GM21737 (cell line): ENCODE data around the gene ARFGEF3.
"Not testable (repeated sequence)": the region's sequence is repeated elsewhere in the genome, so short reads cannot be mapped to it uniquely, and the experiment has no call there.

Experiments used
- ATAC-seq: cut with Tn5 transposase; IDR thresholded peaks from one replicate; pipeline ENCODE4 v1.9.1; 2021; ENCODE audit warnings: mild to moderate bottlenecking, moderate library complexity; ENCODE audit not compliant: unreplicated experiment

Gene ARFGEF3, protein sequence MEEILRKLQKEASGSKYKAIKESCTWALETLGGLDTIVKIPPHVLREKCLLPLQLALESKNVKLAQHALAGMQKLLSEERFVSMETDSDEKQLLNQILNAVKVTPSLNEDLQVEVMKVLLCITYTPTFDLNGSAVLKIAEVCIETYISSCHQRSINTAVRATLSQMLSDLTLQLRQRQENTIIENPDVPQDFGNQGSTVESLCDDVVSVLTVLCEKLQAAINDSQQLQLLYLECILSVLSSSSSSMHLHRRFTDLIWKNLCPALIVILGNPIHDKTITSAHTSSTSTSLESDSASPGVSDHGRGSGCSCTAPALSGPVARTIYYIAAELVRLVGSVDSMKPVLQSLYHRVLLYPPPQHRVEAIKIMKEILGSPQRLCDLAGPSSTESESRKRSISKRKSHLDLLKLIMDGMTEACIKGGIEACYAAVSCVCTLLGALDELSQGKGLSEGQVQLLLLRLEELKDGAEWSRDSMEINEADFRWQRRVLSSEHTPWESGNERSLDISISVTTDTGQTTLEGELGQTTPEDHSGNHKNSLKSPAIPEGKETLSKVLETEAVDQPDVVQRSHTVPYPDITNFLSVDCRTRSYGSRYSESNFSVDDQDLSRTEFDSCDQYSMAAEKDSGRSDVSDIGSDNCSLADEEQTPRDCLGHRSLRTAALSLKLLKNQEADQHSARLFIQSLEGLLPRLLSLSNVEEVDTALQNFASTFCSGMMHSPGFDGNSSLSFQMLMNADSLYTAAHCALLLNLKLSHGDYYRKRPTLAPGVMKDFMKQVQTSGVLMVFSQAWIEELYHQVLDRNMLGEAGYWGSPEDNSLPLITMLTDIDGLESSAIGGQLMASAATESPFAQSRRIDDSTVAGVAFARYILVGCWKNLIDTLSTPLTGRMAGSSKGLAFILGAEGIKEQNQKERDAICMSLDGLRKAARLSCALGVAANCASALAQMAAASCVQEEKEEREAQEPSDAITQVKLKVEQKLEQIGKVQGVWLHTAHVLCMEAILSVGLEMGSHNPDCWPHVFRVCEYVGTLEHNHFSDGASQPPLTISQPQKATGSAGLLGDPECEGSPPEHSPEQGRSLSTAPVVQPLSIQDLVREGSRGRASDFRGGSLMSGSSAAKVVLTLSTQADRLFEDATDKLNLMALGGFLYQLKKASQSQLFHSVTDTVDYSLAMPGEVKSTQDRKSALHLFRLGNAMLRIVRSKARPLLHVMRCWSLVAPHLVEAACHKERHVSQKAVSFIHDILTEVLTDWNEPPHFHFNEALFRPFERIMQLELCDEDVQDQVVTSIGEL (N-terminal part only)

DNA sequence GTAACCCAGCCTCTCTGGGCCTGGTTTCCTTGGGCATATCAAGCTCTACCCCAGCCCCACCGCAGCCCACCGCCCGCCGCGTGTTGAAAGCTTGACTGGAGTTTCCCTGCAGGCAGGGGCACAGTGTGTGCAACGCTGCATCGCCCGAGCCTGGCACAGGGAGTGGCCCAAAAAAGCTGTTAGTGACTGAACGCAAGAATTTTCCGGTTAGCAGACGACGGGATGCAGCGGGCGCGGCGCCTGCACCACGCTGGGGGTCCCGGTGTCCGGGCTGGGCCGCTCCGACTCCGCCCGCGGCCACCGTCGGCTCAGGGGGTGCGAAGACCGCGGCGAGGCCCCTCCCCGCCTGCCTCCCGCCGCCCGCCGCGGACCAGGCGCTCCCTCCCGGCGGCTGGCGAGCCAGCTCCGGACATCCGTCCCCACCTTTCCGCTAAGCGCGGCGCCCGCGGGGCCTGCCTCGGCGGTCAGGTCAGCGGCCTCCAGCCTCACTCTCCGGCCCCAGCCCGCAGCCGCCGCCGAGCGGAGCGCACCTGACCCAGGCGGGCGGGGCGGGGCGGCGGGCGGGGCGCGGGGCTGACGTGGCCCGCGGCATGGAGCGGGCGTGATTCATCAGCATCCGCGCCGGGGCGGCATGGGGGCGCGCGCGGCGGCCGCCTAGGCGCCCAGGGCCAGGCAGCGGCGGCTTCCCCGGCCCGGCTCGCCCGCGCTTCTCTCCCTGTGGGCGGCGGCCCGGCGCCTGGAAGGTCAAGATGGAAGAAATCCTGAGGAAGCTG is at the start of gene ARFGEF3:
Gene ARFGEF3, plus strand, starts transcription at position 602 of the 773 bp plus-strand sequence. Its CDS starts 148 bp downstream, at position 750.
- ATAC-seq: peak; percentile 55

- no peak for ATAC-seq
These were observed 48.0 kb upstream of the ARFGEF3 start for GRCh38 chr6:138113588-138114210.

GRCh38 chr6:138115201-138115600 is 46.5 kb upstream of the ARFGEF3 start:
- no peak for ATAC-seq

GRCh38 chr6:138115877-138116660 is 45.7 kb upstream of the ARFGEF3 start:
- ATAC-seq: no peak

DNA sequence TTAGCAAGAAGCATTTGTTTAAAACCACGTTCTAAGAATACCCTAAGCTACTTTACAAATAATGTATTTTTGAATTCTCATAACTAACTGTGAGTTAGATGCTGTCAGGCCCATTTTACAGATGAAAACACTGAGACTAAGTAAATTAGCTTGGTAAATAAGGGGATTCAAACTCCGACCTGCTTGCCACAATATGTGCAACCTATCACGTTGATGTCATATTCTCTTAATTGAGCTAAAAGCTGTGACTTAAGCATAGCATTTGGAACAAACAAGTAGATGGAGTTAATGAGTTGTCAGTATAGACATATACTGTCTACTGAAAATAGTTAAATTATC is 45.1 kb upstream of the ARFGEF3 start:
- no peak for ATAC-seq

DNA sequence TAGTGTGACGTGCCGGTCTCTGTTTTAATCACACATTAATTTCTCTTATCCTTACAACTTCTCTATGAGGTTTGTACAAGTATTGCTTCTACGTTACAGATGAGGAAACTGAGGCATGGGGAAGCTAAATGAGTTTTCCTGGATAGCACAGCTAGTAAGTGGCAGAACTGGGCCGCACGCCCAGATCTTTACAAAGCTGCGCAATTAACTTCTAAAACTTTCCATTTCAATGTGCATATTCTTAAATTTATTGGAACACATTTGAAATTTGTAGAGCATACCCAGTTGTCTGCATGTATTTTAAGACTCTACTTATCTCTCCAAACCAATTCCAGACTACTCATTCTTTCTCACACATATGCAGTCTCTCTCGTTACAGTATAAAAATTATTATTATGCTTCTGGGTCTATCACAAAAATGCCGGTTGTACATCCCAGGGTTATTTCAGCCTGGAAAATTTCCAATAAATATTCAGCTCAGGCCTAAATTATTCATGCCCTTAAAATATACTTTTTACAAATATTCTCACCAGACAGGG is 44.3 kb upstream of the ARFGEF3 start:
- ATAC-seq: no peak

GRCh38 chr6:138119229-138119628 is 42.5 kb upstream of the ARFGEF3 start:
- not testable (repeated sequence) for ATAC-seq

- no peak for ATAC-seq
These were observed 41.8 kb upstream of the ARFGEF3 start for GRCh38 chr6:138119976-138120375.

DNA sequence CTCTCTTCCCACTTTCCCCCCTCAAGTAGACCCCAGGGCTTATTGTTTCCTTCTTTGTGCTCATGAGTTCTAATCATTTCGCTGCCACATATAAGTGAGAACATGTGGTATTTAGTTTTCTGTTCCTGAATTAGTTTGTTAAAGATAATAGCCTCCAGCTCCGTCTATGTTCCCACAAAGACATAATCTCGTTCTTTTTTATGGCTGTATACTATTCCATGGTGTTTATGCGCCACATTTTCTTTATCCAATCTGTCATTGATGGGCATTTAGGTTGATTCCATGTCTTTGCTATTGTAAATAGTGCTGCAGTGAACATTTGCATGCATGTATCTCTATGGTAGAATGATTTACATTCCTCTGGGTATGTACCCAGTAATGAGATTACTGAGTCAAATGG is 37.6 kb upstream of the ARFGEF3 start:
- no peak for ATAC-seq

GRCh38 chr6:138128096-138128495 is 33.6 kb upstream of the ARFGEF3 start:
- ATAC-seq: no peak

- no peak for ATAC-seq
These were observed 32.5 kb upstream of the ARFGEF3 start for GRCh38 chr6:138129190-138129589.

- no peak for ATAC-seq
These were observed 18.9 kb upstream of the ARFGEF3 start for GRCh38 chr6:138142806-138143205.

GRCh38 chr6:138145402-138145801 is 16.3 kb upstream of the ARFGEF3 start:
- ATAC-seq: no peak

DNA sequence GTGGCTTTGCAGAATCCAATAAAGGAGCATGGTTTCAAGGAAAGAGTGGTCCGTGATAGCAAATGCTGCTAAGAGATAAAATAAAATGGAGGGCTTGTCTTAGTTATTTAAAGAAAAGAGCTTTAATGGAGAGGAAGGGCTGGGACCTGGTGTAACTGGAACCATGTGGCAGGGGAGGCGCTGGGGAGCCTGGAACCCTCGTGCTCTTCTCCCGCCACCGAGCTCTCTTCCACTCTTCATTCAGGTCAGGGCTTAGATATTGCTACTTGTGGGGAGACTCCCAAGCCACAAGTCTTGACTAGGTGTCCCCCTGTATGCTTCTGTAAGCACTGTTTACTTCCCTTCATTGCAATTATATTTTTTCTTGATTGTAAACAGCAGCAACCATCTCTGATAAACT is 15.2 kb upstream of the ARFGEF3 start:
- ATAC-seq: no peak

- no peak for ATAC-seq
These were observed 6.3 kb upstream of the ARFGEF3 start for GRCh38 chr6:138155443-138155842.

GRCh38 chr6:138157986-138158638 is 3.6 kb upstream of the ARFGEF3 start:
- no peak for ATAC-seq

DNA sequence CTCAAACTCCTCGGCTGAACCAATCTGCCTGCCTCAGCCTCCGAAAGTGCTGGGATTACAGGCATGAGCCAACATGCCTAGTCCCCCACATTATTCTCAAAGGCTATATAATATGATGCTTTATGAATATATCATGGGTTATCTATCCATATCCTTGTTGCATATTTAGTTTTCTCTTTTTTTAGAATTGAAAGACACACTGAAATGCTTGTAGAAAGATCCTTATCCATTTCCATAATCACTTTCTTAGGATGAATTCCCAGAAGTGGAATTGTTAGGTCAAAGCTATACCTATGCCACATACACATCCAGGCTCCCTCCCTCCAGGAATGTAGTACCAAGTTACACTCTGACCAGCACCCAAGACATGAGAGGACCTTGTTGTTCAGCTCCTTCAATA is 2.5 kb upstream of the ARFGEF3 start:
- no peak for ATAC-seq

GRCh38 chr6:138160329-138161087 is 1.2 kb upstream of the ARFGEF3 start:
- ATAC-seq: no peak
